ENCODE data around the gene RASL10B. TPM values are rescaled to one million over a fixed set of nuclear protein-coding genes. Genes with fewer than 3 reads are reported as not detected.

RASL10B gene
- total and polyA plus RNA-seq, 10 of the 15 experiments (the other 5 are each of a cell fraction or from before 2014, with no cell fraction given), result not detected

- TF ChIP-seq ZBTB11 (CRISPR knock-in tag; IDR thresholded peaks at IDR 0.05) (no peak), DPF2 (IDR thresholded peaks at IDR 0.05) (no peak), FOS (IDR thresholded peaks at IDR 0.05; ENCODE audit: borderline replicate concordance, extremely low read depth, insufficient read length) (no peak), LARP7 (IDR thresholded peaks at IDR 0.05) (no peak), RFX5 (IDR thresholded peaks at IDR 0.05; ENCODE audit: low read depth, low read length) (no peak), ATF7 (IDR thresholded peaks at IDR 0.05; ENCODE audit: low read depth) (no peak)
- TF ChIP-seq, protein P1, sequence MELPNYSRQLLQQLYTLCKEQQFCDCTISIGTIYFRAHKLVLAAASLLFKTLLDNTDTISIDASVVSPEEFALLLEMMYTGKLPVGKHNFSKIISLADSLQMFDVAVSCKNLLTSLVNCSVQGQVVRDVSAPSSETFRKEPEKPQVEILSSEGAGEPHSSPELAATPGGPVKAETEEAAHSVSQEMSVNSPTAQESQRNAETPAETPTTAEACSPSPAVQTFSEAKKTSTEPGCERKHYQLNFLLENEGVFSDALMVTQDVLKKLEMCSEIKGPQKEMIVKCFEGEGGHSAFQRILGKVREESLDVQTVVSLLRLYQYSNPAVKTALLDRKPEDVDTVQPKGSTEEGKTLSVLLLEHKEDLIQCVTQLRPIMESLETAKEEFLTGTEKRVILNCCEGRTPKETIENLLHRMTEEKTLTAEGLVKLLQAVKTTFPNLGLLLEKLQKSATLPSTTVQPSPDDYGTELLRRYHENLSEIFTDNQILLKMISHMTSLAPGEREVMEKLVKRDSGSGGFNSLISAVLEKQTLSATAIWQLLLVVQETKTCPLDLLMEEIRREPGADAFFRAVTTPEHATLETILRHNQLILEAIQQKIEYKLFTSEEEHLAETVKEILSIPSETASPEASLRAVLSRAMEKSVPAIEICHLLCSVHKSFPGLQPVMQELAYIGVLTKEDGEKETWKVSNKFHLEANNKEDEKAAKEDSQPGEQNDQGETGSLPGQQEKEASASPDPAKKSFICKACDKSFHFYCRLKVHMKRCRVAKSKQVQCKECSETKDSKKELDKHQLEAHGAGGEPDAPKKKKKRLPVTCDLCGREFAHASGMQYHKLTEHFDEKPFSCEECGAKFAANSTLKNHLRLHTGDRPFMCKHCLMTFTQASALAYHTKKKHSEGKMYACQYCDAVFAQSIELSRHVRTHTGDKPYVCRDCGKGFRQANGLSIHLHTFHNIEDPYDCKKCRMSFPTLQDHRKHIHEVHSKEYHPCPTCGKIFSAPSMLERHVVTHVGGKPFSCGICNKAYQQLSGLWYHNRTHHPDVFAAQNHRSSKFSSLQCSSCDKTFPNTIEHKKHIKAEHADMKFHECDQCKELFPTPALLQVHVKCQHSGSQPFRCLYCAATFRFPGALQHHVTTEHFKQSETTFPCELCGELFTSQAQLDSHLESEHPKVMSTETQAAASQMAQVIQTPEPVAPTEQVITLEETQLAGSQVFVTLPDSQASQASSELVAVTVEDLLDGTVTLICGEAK (IDR thresholded peaks at IDR 0.05; ENCODE audit: borderline replicate concordance), result no peak
- TF ChIP-seq, protein P2, sequence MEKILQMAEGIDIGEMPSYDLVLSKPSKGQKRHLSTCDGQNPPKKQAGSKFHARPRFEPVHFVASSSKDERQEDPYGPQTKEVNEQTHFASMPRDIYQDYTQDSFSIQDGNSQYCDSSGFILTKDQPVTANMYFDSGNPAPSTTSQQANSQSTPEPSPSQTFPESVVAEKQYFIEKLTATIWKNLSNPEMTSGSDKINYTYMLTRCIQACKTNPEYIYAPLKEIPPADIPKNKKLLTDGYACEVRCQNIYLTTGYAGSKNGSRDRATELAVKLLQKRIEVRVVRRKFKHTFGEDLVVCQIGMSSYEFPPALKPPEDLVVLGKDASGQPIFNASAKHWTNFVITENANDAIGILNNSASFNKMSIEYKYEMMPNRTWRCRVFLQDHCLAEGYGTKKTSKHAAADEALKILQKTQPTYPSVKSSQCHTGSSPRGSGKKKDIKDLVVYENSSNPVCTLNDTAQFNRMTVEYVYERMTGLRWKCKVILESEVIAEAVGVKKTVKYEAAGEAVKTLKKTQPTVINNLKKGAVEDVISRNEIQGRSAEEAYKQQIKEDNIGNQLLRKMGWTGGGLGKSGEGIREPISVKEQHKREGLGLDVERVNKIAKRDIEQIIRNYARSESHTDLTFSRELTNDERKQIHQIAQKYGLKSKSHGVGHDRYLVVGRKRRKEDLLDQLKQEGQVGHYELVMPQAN (conservative IDR thresholded peaks at IDR 0.05), result no peak
Observed at GRCh38 chr17:35773679-35774425, 42.4 kb downstream of the RASL10B start (continued).

Measured in GM12878 (cell line).